Mammary epithelial cell (primary cell): ENCODE results near the gene EPHA10.

Experiments used
- CTCF ChIP-seq, 2 donors: IDR thresholded peaks in 1 of 2; conservative IDR thresholded peaks in 1 of 2; 2 replicates each; pipeline ENCODE4 v1.5.1; 2011 to 2012; ENCODE audit warnings: inconsistent platforms in 2 of 2, low read length in 2 of 2, mild to moderate bottlenecking in 2 of 2, control low read depth in 1 of 2, low read depth in 1 of 2; ENCODE audit not compliant: insufficient read depth in 1 of 2; ENCODE audit errors: extremely low read depth in 1 of 2
- EZH2 ChIP-seq: IDR thresholded peaks from 2 replicates; pipeline ENCODE4 v1.6.1; 2012; ENCODE audit warnings: low read length, inconsistent platforms, borderline replicate concordance

GRCh38 chr1:37741130-37741529 is 23.8 kb downstream of the EPHA10 start:
- TF ChIP-seq CTCF (conservative IDR thresholded peaks at IDR 0.05 in 1 of 2, IDR thresholded peaks at IDR 0.05 in 1 of 2; ENCODE audit: extremely low read depth in 1 of 2, insufficient read depth in 1 of 2, low read depth in 1 of 2, low read length in 2 of 2) (no peak), EZH2 (no peak)
